ENCODE results near the gene YIPF6.
"Not testable (repeated sequence)": the region's sequence is repeated elsewhere in the genome, so short reads cannot be mapped to it uniquely, and the experiment has no call there.

The YIPF6 gene

DNA sequence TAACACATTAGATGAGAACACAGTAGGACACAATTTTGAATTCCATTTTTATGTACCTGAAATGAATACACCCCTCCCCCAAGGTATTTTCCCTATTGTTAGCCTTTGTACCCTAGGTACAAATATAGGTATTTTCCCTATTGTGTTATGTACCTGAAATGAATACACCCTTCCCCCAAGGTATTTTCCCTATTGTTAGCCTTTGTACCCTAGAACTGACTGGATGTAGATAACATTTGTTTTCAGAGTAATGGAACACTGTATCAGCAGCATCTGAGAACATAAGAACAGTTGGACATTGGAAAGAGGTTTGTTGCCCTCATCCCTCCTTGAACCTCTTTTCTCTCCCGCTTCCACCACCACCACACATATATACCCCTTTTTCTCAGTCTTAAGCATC lies 37.6 kb downstream of the YIPF6 start:
- Histone ChIP-seq H3K79me2 (ENCODE audit: control insufficient read depth, insufficient read depth, low read length) (no peaks in the 10 kb centered on the region), H2AK5ac (ENCODE audit: low read length) (no peak overlapping the region), H3K4me1 (ENCODE audit: control insufficient read depth, low read depth, low read length) (no peaks in the 10 kb centered on the region), H3K56ac (ENCODE audit: low read length) (no peak overlapping the region), H3K18ac (ENCODE audit: low read length) (no peak overlapping the region), H2BK15ac (replicated peaks; ENCODE audit: low read depth) (no peak overlapping the region), H3K4me2 (ENCODE audit: low read length) (no peak overlapping the region), H3K27me3 (ENCODE audit: insufficient read depth, low read length, poor library complexity) (no peaks in the 10 kb centered on the region), H2BK120ac (ENCODE audit: low read depth, low read length) (no peak overlapping the region), H3K36me3 (ENCODE audit: control insufficient read depth, insufficient read depth, low read length) (no peaks in the 10 kb centered on the region), H2BK5ac (ENCODE audit: low read length) (no peak overlapping the region), H3K4ac (ENCODE audit: low read depth, low read length) (no peak overlapping the region), H4K8ac (ENCODE audit: low read depth, low read length) (no peak overlapping the region), H3K23ac (ENCODE audit: low read length) (no peak overlapping the region), H3K4me3 (ENCODE audit: low read length) (no peak overlapping the region), H4K5ac (ENCODE audit: low read length) (no peak overlapping the region), H3K9ac (ENCODE audit: low read length) (no peak overlapping the region), H3K27ac (ENCODE audit: low read depth, low read length) (no peak overlapping the region), H3K79me1 (ENCODE audit: low read length) (no peaks in the 10 kb centered on the region)
- no peak for DNase-seq
- WGBS (ENCODE audit: extremely low coverage, insufficient coverage, low lambda C conversion rate): no CpG with 5 or more reads among the region's 1 CpG

DNA sequence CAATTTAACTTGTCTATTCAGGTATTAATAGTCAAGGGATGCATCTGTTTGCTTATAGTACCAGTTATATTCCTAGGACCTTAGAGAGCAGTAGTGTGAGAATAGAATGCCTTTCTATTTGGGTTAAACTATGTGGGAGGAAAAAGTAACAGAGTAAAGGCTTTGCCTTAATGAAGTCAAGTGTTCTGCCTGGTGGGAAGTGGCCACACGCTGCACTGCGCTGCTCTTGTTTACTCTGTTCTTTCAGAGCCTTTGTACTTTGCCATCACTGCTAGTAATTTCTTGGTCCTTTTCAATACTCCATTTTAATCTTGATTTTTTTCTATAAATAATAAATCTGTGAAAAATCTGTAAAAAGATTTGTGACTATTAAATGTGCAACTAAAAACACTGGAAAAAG lies 38.0 kb downstream of the YIPF6 start:
- no peak overlapping the region for H3K18ac ChIP-seq (ENCODE audit: low read length)
- no peak overlapping the region for H3K56ac ChIP-seq (ENCODE audit: low read length)
- H3K79me1 ChIP-seq (ENCODE audit: low read length): no peaks in the 10 kb centered on the region
- H3K4me3 ChIP-seq (ENCODE audit: low read length): no peak overlapping the region
- H3K79me2 ChIP-seq (ENCODE audit: control insufficient read depth, insufficient read depth, low read length): no peaks in the 10 kb centered on the region
- WGBS (ENCODE audit: extremely low coverage, insufficient coverage, low lambda C conversion rate): no CpG with 5 or more reads among the region's 2 CpGs
- H3K27ac ChIP-seq (ENCODE audit: low read depth, low read length): no peak overlapping the region
- no peak overlapping the region for H3K9ac ChIP-seq (ENCODE audit: low read length)
- no peak overlapping the region for H2BK5ac ChIP-seq (ENCODE audit: low read length)
- H3K36me3 ChIP-seq (ENCODE audit: control insufficient read depth, insufficient read depth, low read length): no peaks in the 10 kb centered on the region
- H2BK120ac ChIP-seq (ENCODE audit: low read depth, low read length): no peak overlapping the region
- no peak for DNase-seq
- no peaks in the 10 kb centered on the region for H3K4me1 ChIP-seq (ENCODE audit: control insufficient read depth, low read depth, low read length)
- no peak overlapping the region for H4K5ac ChIP-seq (ENCODE audit: low read length)
- H3K27me3 ChIP-seq (ENCODE audit: insufficient read depth, low read length, poor library complexity): no peaks in the 10 kb centered on the region
- no peak overlapping the region for H3K4me2 ChIP-seq (ENCODE audit: low read length)
- H3K4ac ChIP-seq (ENCODE audit: low read depth, low read length): no peak overlapping the region
- H2AK5ac ChIP-seq (ENCODE audit: low read length): no peak overlapping the region
- no peak overlapping the region for H3K23ac ChIP-seq (ENCODE audit: low read length)
- H2BK15ac ChIP-seq (replicated peaks; ENCODE audit: low read depth): no peak overlapping the region
- H4K8ac ChIP-seq (ENCODE audit: low read depth, low read length): no peak overlapping the region

- Histone ChIP-seq H3K4ac (ENCODE audit: low read depth, low read length) (no peak overlapping the region), H3K9ac (ENCODE audit: low read length) (no peak overlapping the region), H4K8ac (ENCODE audit: low read depth, low read length) (no peak overlapping the region), H2AK5ac (ENCODE audit: low read length) (no peak overlapping the region), H3K36me3 (ENCODE audit: control insufficient read depth, insufficient read depth, low read length) (no peaks in the 10 kb centered on the region), H2BK120ac (ENCODE audit: low read depth, low read length) (no peak overlapping the region), H2BK15ac (replicated peaks; ENCODE audit: low read depth) (no peak overlapping the region), H3K4me2 (ENCODE audit: low read length) (no peak overlapping the region), H3K18ac (ENCODE audit: low read length) (no peak overlapping the region), H3K56ac (ENCODE audit: low read length) (no peak overlapping the region), H3K4me3 (ENCODE audit: low read length) (no peak overlapping the region), H2BK5ac (ENCODE audit: low read length) (no peak overlapping the region), H3K79me1 (ENCODE audit: low read length) (no peaks in the 10 kb centered on the region), H3K27me3 (ENCODE audit: insufficient read depth, low read length, poor library complexity) (no peaks in the 10 kb centered on the region), H4K5ac (ENCODE audit: low read length) (no peak overlapping the region), H3K27ac (ENCODE audit: low read depth, low read length) (no peak overlapping the region), H3K79me2 (ENCODE audit: control insufficient read depth, insufficient read depth, low read length) (no peaks in the 10 kb centered on the region), H3K4me1 (ENCODE audit: control insufficient read depth, low read depth, low read length) (no peaks in the 10 kb centered on the region), H3K23ac (ENCODE audit: low read length) (no peak overlapping the region)
- WGBS (ENCODE audit: extremely low coverage, insufficient coverage, low lambda C conversion rate): no CpG with 5 or more reads among the region's 3 CpGs
- DNase-seq: no peak
These were observed 51.3 kb downstream of the YIPF6 start for GRCh38 chrX:68550193-68550592.

- no peak overlapping the region for H2BK120ac ChIP-seq (ENCODE audit: low read depth, low read length)
- H4K5ac ChIP-seq (ENCODE audit: low read length): no peak overlapping the region
- no peaks in the 10 kb centered on the region for H3K4me1 ChIP-seq (ENCODE audit: control insufficient read depth, low read depth, low read length)
- no peak overlapping the region for H2BK15ac ChIP-seq (replicated peaks; ENCODE audit: low read depth)
- H3K4me3 ChIP-seq (ENCODE audit: low read length): no peak overlapping the region
- H3K23ac ChIP-seq (ENCODE audit: low read length): no peak overlapping the region
- H2AK5ac ChIP-seq (ENCODE audit: low read length): no peak overlapping the region
- no peak overlapping the region for H4K8ac ChIP-seq (ENCODE audit: low read depth, low read length)
- H3K4ac ChIP-seq (ENCODE audit: low read depth, low read length): no peak overlapping the region
- H3K56ac ChIP-seq (ENCODE audit: low read length): no peak overlapping the region
- H3K27ac ChIP-seq (ENCODE audit: low read depth, low read length): no peak overlapping the region
- no peaks in the 10 kb centered on the region for H3K27me3 ChIP-seq (ENCODE audit: insufficient read depth, low read length, poor library complexity)
- H3K79me2 ChIP-seq (ENCODE audit: control insufficient read depth, insufficient read depth, low read length): no peaks in the 10 kb centered on the region
- DNase-seq: no peak
- H3K79me1 ChIP-seq (ENCODE audit: low read length): no peaks in the 10 kb centered on the region
- H3K36me3 ChIP-seq (ENCODE audit: control insufficient read depth, insufficient read depth, low read length): no peaks in the 10 kb centered on the region
- no CpG with 5 or more reads among the region's 4 CpGs for WGBS (ENCODE audit: extremely low coverage, insufficient coverage, low lambda C conversion rate)
- H3K9ac ChIP-seq (ENCODE audit: low read length): no peak overlapping the region
- no peak overlapping the region for H3K4me2 ChIP-seq (ENCODE audit: low read length)
- no peak overlapping the region for H3K18ac ChIP-seq (ENCODE audit: low read length)
- H2BK5ac ChIP-seq (ENCODE audit: low read length): no peak overlapping the region
These were observed 57.2 kb downstream of the YIPF6 start for GRCh38 chrX:68556036-68556435.

- DNase-seq; H2AK5ac ChIP-seq (ENCODE audit: low read length); H3K4me1 ChIP-seq (ENCODE audit: control insufficient read depth, low read depth, low read length); H4K5ac ChIP-seq (ENCODE audit: low read length); H4K8ac ChIP-seq (ENCODE audit: low read depth, low read length); H2BK15ac ChIP-seq (replicated peaks; ENCODE audit: low read depth); H3K23ac ChIP-seq (ENCODE audit: low read length); H3K4ac ChIP-seq (ENCODE audit: low read depth, low read length); H3K4me3 ChIP-seq (ENCODE audit: low read length); H3K18ac ChIP-seq (ENCODE audit: low read length); H3K79me2 ChIP-seq (ENCODE audit: control insufficient read depth, insufficient read depth, low read length); H3K56ac ChIP-seq (ENCODE audit: low read length); H3K4me2 ChIP-seq (ENCODE audit: low read length); H2BK5ac ChIP-seq (ENCODE audit: low read length); H3K9ac ChIP-seq (ENCODE audit: low read length); H3K79me1 ChIP-seq (ENCODE audit: low read length); H2BK120ac ChIP-seq (ENCODE audit: low read depth, low read length); H3K36me3 ChIP-seq (ENCODE audit: control insufficient read depth, insufficient read depth, low read length); H3K27ac ChIP-seq (ENCODE audit: low read depth, low read length); H3K27me3 ChIP-seq (ENCODE audit: insufficient read depth, low read length, poor library complexity): not testable (repeated sequence)
- no CpG with 5 or more reads among the region's 8 CpGs for WGBS (ENCODE audit: extremely low coverage, insufficient coverage, low lambda C conversion rate)
These were observed 58.3 kb downstream of the YIPF6 start for GRCh38 chrX:68557126-68557525.

DNA sequence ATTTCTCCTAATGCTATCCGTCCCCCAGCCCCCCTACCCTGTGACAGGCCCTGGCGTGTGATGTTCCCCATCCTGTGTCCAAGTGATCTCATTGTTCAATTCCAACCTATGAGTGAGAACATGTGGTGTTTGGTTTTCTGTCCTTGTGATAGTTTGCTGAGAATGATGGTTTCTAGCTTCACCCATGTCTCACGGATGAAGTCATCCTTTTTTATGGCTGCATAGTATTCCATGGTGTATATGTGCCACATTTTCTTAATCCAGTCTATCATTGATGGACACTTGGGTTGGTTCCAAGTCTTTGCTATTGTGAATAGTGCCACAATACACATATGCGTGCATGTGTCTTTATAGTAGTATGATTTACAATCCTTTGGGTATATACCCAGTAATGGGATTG lies 61.1 kb downstream of the YIPF6 start:
- H2BK15ac ChIP-seq (replicated peaks; ENCODE audit: low read depth); H3K4me2 ChIP-seq (ENCODE audit: low read length); H3K56ac ChIP-seq (ENCODE audit: low read length); H3K27ac ChIP-seq (ENCODE audit: low read depth, low read length); H3K23ac ChIP-seq (ENCODE audit: low read length); DNase-seq; H3K79me2 ChIP-seq (ENCODE audit: control insufficient read depth, insufficient read depth, low read length); H4K8ac ChIP-seq (ENCODE audit: low read depth, low read length); H3K27me3 ChIP-seq (ENCODE audit: insufficient read depth, low read length, poor library complexity); H3K9ac ChIP-seq (ENCODE audit: low read length); H3K4me3 ChIP-seq (ENCODE audit: low read length); H2AK5ac ChIP-seq (ENCODE audit: low read length); H3K79me1 ChIP-seq (ENCODE audit: low read length); H3K4me1 ChIP-seq (ENCODE audit: control insufficient read depth, low read depth, low read length); H3K18ac ChIP-seq (ENCODE audit: low read length); H3K36me3 ChIP-seq (ENCODE audit: control insufficient read depth, insufficient read depth, low read length); H2BK5ac ChIP-seq (ENCODE audit: low read length); H3K4ac ChIP-seq (ENCODE audit: low read depth, low read length); H4K5ac ChIP-seq (ENCODE audit: low read length); H2BK120ac ChIP-seq (ENCODE audit: low read depth, low read length): not testable (repeated sequence)
- no CpG with 5 or more reads among the region's 4 CpGs for WGBS (ENCODE audit: extremely low coverage, insufficient coverage, low lambda C conversion rate)
